NB4 (cell line): ENCODE data around the gene KCNH6.

Experiments
- DNase-seq: peaks from one replicate; pipeline ENCODE4 v3.0.0; 2010; ENCODE audit warnings: low read depth
- H3K4me3 ChIP-seq: one replicate; pipeline ENCODE4 v1.5.1; 2011; ENCODE audit warnings: mild to moderate bottlenecking, low read depth, low read length, moderate library complexity
- CTCF ChIP-seq: IDR thresholded peaks from one replicate; pipeline ENCODE4 v1.5.1; 2012; ENCODE audit warnings: low read depth, low read length
- MAX ChIP-seq: IDR thresholded peaks from 2 replicates; pipeline ENCODE4 v1.6.1; 2011; ENCODE audit warnings: low read depth, low read length
- MYC ChIP-seq: IDR thresholded peaks from 2 replicates; pipeline ENCODE4 v1.6.1; 2011; ENCODE audit warnings: low read depth, low read length
- POLR2A ChIP-seq: IDR thresholded peaks from 2 replicates; pipeline ENCODE4 v1.6.1; 2011; ENCODE audit warnings: mild to moderate bottlenecking; ENCODE audit not compliant: insufficient read length; ENCODE audit errors: extremely low read depth

KCNH6 gene

GRCh38 chr17:63483655-63484575 lies 39.2 kb upstream of the KCNH6 start:
- TF ChIP-seq CTCF (no peak), POLR2A (no peak), MAX (no peak), MYC (no peak)
- H3K4me3 ChIP-seq, result no peak overlapping the region
- DNase-seq, result no peak

- DNase-seq, result no peak
- TF ChIP-seq CTCF, result no peak
- TF ChIP-seq POLR2A, result no peak
- no peak for TF ChIP-seq MAX
- no peak for TF ChIP-seq MYC
- H3K4me3 ChIP-seq, result no peak overlapping the region
Measured at GRCh38 chr17:63486317-63487013, 36.7 kb upstream of the KCNH6 start.

GRCh38 chr17:63487014-63487339 lies 36.2 kb upstream of the KCNH6 start:
- TF ChIP-seq CTCF, result no peak
- no peak for DNase-seq
- H3K4me3 ChIP-seq, result no peak overlapping the region

GRCh38 chr17:63488851-63489250 lies 34.3 kb upstream of the KCNH6 start:
- TF ChIP-seq MAX, result no peak
- no peak for TF ChIP-seq CTCF
- no peak for TF ChIP-seq MYC
- TF ChIP-seq POLR2A, result no peak
- no peak overlapping the region for H3K4me3 ChIP-seq
- DNase-seq, result no peak

GRCh38 chr17:63489291-63489690 lies 33.9 kb upstream of the KCNH6 start:
- H3K4me3 ChIP-seq, result no peak overlapping the region
- no peak for DNase-seq

More at GRCh38 chr17:63489291-63489690, 33.9 kb upstream of the KCNH6 start:
- TF ChIP-seq POLR2A (no peak), MAX (no peak), MYC (no peak), CTCF (no peak)
